Kidney (tissue), 22 donors: ENCODE measurements around the gene PGK1. TPM values are rescaled to one million over a fixed set of nuclear protein-coding genes. Genes with fewer than 3 reads are reported as not detected.

Source experiments
- DNase-seq, 5 donors: peaks; one replicate each; pipeline ENCODE4 v3.0.0-alpha.2; 2013 to 2020
- FAIRE-seq: peaks from 2 replicates; lab custom pipeline; 2012; peaks lifted over from hg19 to GRCh38; lab: Jason Lieb, UNC
- H3K27ac ChIP-seq, 2 donors: one replicate each; pipeline ENCODE4 v1.7.0; 2013; ENCODE audit warnings: low read depth in 2 of 2, low read length in 2 of 2, inconsistent platforms in 1 of 2
- H3K27me3 ChIP-seq: one replicate; pipeline ENCODE4 v1.7.1; 2013; ENCODE audit warnings: low read length, inconsistent platforms; ENCODE audit not compliant: control insufficient read depth, insufficient read depth
- H3K36me3 ChIP-seq, 3 donors: one replicate each; pipeline versions ENCODE4 v1.7.0 to v1.7.1; 2013; ENCODE audit warnings: low read length in 3 of 3, control low read depth in 1 of 3, inconsistent platforms in 1 of 3; ENCODE audit not compliant: insufficient read depth in 3 of 3, control insufficient read depth in 2 of 3
- H3K4me1 ChIP-seq, 3 donors: one replicate each; pipeline versions ENCODE4 v1.7.0 to v1.7.1; 2013; ENCODE audit warnings: low read length in 3 of 3, inconsistent platforms in 1 of 3, low read depth in 1 of 3; ENCODE audit not compliant: control insufficient read depth in 2 of 3, insufficient read depth in 2 of 3
- H3K4me3 ChIP-seq, 3 donors: one replicate each; pipeline versions ENCODE4 v1.7.0 to v1.8.1; 2013; ENCODE audit warnings: low read length in 3 of 3, control low read depth in 1 of 3, inconsistent platforms in 1 of 3
- H3K9ac ChIP-seq, 3 donors: one replicate each; pipeline versions ENCODE4 v1.7.0 to v1.7.1; 2013; ENCODE audit warnings: low read length in 3 of 3, control low read depth in 1 of 3, inconsistent platforms in 1 of 3
- H3K9me3 ChIP-seq, 3 donors: one replicate each; pipeline versions ENCODE4 v1.7.0 to v1.7.1; 2013; ENCODE audit warnings: low read length in 3 of 3, control low read depth in 1 of 3, inconsistent platforms in 1 of 3; ENCODE audit not compliant: control insufficient read depth in 2 of 3, insufficient read depth in 1 of 3
- CTCF ChIP-seq: IDR thresholded peaks from 3 replicates; pipeline ENCODE4 v1.5.1; 2012; ENCODE audit warnings: mild to moderate bottlenecking, moderate library complexity, borderline replicate concordance; ENCODE audit not compliant: insufficient read depth; ENCODE audit errors: extremely low read depth
- intact Hi-C: fragments of 100-400 bp; cut with DNase I; formaldehyde crosslinking; loops from one replicate; pipeline ENCODE4 v1.11.1; 2022
- long read RNA-seq, 10 donors: library from polyadenylated mRNA in 1 of 10; unstranded in 1 of 10; transcript quantifications; one replicate each; pipeline ENCODE4 v2.0.0 and lab custom pipeline, GENCODE V29; 2021 to 2026
- polyA plus RNA-seq: library from polyadenylated mRNA; stranded (reverse); fragments of 350-450 nt; fragmentation: Illumina TruSeq; extraction: RNeasy Lipid Tissue Mini Kit (QIAGEN cat#74804); gene quantifications from one replicate; pipeline ENCODE4 v1.2.3, GENCODE V29; 2014; ENCODE audit warnings: low read depth, low replicate concordance; ENCODE audit not compliant: insufficient read depth
- total RNA-seq: library from RNA; stranded (reverse); fragmentation: NEBNext Ultra II Directional; extraction: Animal tissue kit (Norgen Biotek cat#: 25700); gene quantifications from one replicate; pipeline ENCODE4 v1.2.1, GENCODE V29; 2021
- donor health status: control.
- donor health status: control.
- donor health status: control.
- donor health status: control.
- donor health status: control.
- donor health status: DM: yes; HTN: yes; CAD: no.
- donor health status: Normal renal cell carcinoma (clear cell type).

Gene PGK1
- total RNA-seq (356 TPM), polyA plus RNA-seq (471 TPM)
- long read RNA-seq, donor 1, full-length matches to known transcripts = 107 of 168 reads
- long read RNA-seq, donor 1, partial matches to known transcripts = 61 of 168 reads
- long read RNA-seq, donor 1, other reads (novel, unspliced or antisense) = 0 of 168 reads
- long read RNA-seq, donor 2, full-length matches to known transcripts = 130 of 206 reads
- long read RNA-seq, donor 2, partial matches to known transcripts = 69 of 206 reads
- long read RNA-seq, donor 2, other reads (novel, unspliced or antisense) = 7 of 206 reads
- long read RNA-seq, donor 3, full-length matches to known transcripts = 175 of 307 reads
- long read RNA-seq, donor 3, partial matches to known transcripts = 121 of 307 reads
- long read RNA-seq, donor 3, other reads (novel, unspliced or antisense) = 11 of 307 reads
- long read RNA-seq, donor 4, full-length matches to known transcripts = 105 of 148 reads
- long read RNA-seq, donor 4, partial matches to known transcripts = 43 of 148 reads
- long read RNA-seq, donor 4, other reads (novel, unspliced or antisense) = 0 of 148 reads
- long read RNA-seq, donor 5, full-length matches to known transcripts = 11 of 11 reads
- long read RNA-seq, donor 5, partial matches to known transcripts = 0 of 11 reads
- long read RNA-seq, donor 5, other reads (novel, unspliced or antisense) = 0 of 11 reads
- long read RNA-seq, donor 6, full-length matches to known transcripts = 237 of 455 reads
- long read RNA-seq, donor 6, partial matches to known transcripts = 198 of 455 reads
- long read RNA-seq, donor 6, other reads (novel, unspliced or antisense) = 20 of 455 reads
- long read RNA-seq, donor 7, full-length matches to known transcripts = 388 of 430 reads
- long read RNA-seq, donor 7, partial matches to known transcripts = 21 of 430 reads
- long read RNA-seq, donor 7, other reads (novel, unspliced or antisense) = 21 of 430 reads
- long read RNA-seq, donor 8, full-length matches to known transcripts = 105 of 142 reads
- long read RNA-seq, donor 8, partial matches to known transcripts = 37 of 142 reads
- long read RNA-seq, donor 8, other reads (novel, unspliced or antisense) = 0 of 142 reads
- long read RNA-seq, donor 9, full-length matches to known transcripts = 71 of 88 reads
- long read RNA-seq, donor 9, partial matches to known transcripts = 17 of 88 reads
- long read RNA-seq, donor 9, other reads (novel, unspliced or antisense) = 0 of 88 reads
- long read RNA-seq, donor 10, full-length matches to known transcripts = 106 of 181 reads
- long read RNA-seq, donor 10, partial matches to known transcripts = 56 of 181 reads
- long read RNA-seq, donor 10, other reads (novel, unspliced or antisense) = 19 of 181 reads

- peak; percentile 96 to 98 (median 97) for DNase-seq
- Histone ChIP-seq H3K4me1 (peaks cover 0 to 22% (median 18%) of the 10 kb centered on the region in 3 donors), H3K9ac (peak within 1 kb of the TSS; percentile 81 to 98 (median 82)), H3K27ac (peak within 1 kb of the TSS; percentile 93 to 98), H3K27me3 (no peaks in the 10 kb centered on the region), H3K9me3 (no peaks in the 10 kb centered on the region), H3K4me3 (peak within 1 kb of the TSS; percentile 88 to 98 (median 92)), H3K36me3 (peaks cover 0 to 3% (median 0%) of the 10 kb centered on the region in 3 donors)
- no peak for TF ChIP-seq CTCF
- FAIRE-seq = peak; percentile 38
- intact Hi-C loops = no loop called here
These were observed at the start of gene PGK1 for GRCh38 chrX:78103623-78104446. PGK1 (plus strand) TSS chrX:78104248; CDS start chrX:78104341, 93 bp downstream.

- H3K4me3 ChIP-seq = no peak overlapping the region
- H3K9ac ChIP-seq = no peak overlapping the region
- H3K9me3 ChIP-seq = no peaks in the 10 kb centered on the region
- intact Hi-C loops = no loop called here
- H3K36me3 ChIP-seq = no peaks in the 10 kb centered on the region
- no peak overlapping the region for H3K27ac ChIP-seq
- no peak for DNase-seq
- no peak for TF ChIP-seq CTCF
- H3K27me3 ChIP-seq = no peaks in the 10 kb centered on the region
- no peaks in the 10 kb centered on the region for H3K4me1 ChIP-seq
- no peak for FAIRE-seq
These were observed 40.4 kb upstream of the PGK1 start for GRCh38 chrX:78063687-78064086.

- no peak for FAIRE-seq
These were observed 39.9 kb upstream of the PGK1 start for GRCh38 chrX:78064152-78064551.

More at GRCh38 chrX:78064152-78064551, 39.9 kb upstream of the PGK1 start:
- DNase-seq = no peak
- Histone ChIP-seq H3K9ac (no peak overlapping the region), H3K27ac (no peak overlapping the region), H3K4me1 (no peaks in the 10 kb centered on the region), H3K27me3 (no peaks in the 10 kb centered on the region), H3K9me3 (no peaks in the 10 kb centered on the region), H3K36me3 (no peaks in the 10 kb centered on the region), H3K4me3 (no peak overlapping the region)
- intact Hi-C loops = no loop called here
- no peak for TF ChIP-seq CTCF
